ENCODE data around the gene FSD1L.

FSD1L gene

GRCh38 chr9:105447814-105448812 lies at the start of gene FSD1L:
Gene FSD1L (plus strand): TSS chr9:105448034. CDS start chr9:105448221, 187 bp downstream.
- peak within 1 kb of the TSS; percentile 60 for H3K9ac ChIP-seq (ENCODE audit: low read length)
- no peaks in the 10 kb centered on the region for H3F3A ChIP-seq (ENCODE audit: insufficient read depth)
- H3K9me3 ChIP-seq (ENCODE audit: insufficient read depth, low read length): no peaks in the 10 kb centered on the region
- H3K36me3 ChIP-seq (ENCODE audit: low read length): no peaks in the 10 kb centered on the region
- H3K4me3 ChIP-seq (ENCODE audit: insufficient read depth, low read length, poor library complexity, severe bottlenecking): peak within 1 kb of the TSS; percentile 56
- peak within 1 kb of the TSS; percentile 65 for H3K4me2 ChIP-seq (ENCODE audit: low read depth, low read length, poor library complexity, severe bottlenecking)
- H2AFZ ChIP-seq (ENCODE audit: low read depth, low read length, severe bottlenecking): peak within 1 kb of the TSS; percentile 97
- no peak for TF ChIP-seq EZH2phosphoT487 (conservative IDR thresholded peaks at IDR 0.05; ENCODE audit: low read length)
- TF ChIP-seq, protein P1, sequence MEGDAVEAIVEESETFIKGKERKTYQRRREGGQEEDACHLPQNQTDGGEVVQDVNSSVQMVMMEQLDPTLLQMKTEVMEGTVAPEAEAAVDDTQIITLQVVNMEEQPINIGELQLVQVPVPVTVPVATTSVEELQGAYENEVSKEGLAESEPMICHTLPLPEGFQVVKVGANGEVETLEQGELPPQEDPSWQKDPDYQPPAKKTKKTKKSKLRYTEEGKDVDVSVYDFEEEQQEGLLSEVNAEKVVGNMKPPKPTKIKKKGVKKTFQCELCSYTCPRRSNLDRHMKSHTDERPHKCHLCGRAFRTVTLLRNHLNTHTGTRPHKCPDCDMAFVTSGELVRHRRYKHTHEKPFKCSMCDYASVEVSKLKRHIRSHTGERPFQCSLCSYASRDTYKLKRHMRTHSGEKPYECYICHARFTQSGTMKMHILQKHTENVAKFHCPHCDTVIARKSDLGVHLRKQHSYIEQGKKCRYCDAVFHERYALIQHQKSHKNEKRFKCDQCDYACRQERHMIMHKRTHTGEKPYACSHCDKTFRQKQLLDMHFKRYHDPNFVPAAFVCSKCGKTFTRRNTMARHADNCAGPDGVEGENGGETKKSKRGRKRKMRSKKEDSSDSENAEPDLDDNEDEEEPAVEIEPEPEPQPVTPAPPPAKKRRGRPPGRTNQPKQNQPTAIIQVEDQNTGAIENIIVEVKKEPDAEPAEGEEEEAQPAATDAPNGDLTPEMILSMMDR (IDR thresholded peaks at IDR 0.05; ENCODE audit: insufficient read depth, low read length, poor library complexity, severe bottlenecking): peak; percentile 33
- H3K79me2 ChIP-seq (ENCODE audit: insufficient read depth, low read length): no peaks in the 10 kb centered on the region
- no peaks in the 10 kb centered on the region for H3K9me2 ChIP-seq (replicated peaks; ENCODE audit: insufficient read depth, low read length)
- no peaks in the 10 kb centered on the region for H4K20me1 ChIP-seq (ENCODE audit: low read depth, low read length)
- H3K27ac ChIP-seq (ENCODE audit: low read depth, low read length): no peak within 1 kb of the TSS
- H3K27me3 ChIP-seq (ENCODE audit: low read length): no peaks in the 10 kb centered on the region

GRCh38 chr9:105399117-105399516 lies 48.7 kb upstream of the FSD1L start:
- H3K9me3 ChIP-seq (ENCODE audit: insufficient read depth, low read length): no peaks in the 10 kb centered on the region
- no peak overlapping the region for H3K27ac ChIP-seq (ENCODE audit: low read depth, low read length)
- no peak overlapping the region for H3K4me3 ChIP-seq (ENCODE audit: insufficient read depth, low read length, poor library complexity, severe bottlenecking)
- no peak overlapping the region for H2AFZ ChIP-seq (ENCODE audit: low read depth, low read length, severe bottlenecking)
- TF ChIP-seq, protein P1 (IDR thresholded peaks at IDR 0.05; ENCODE audit: insufficient read depth, low read length, poor library complexity, severe bottlenecking): no peak
- TF ChIP-seq EZH2phosphoT487 (conservative IDR thresholded peaks at IDR 0.05; ENCODE audit: low read length): no peak
- H3F3A ChIP-seq (ENCODE audit: insufficient read depth): peaks cover 6% of the 10 kb centered on the region; the same call in 1 of the 2 replicates
- no peak overlapping the region for H3K4me2 ChIP-seq (ENCODE audit: low read depth, low read length, poor library complexity, severe bottlenecking)
- H3K9ac ChIP-seq (ENCODE audit: low read length): no peak overlapping the region
- no peaks in the 10 kb centered on the region for H3K9me2 ChIP-seq (replicated peaks; ENCODE audit: insufficient read depth, low read length)
- no peaks in the 10 kb centered on the region for H4K20me1 ChIP-seq (ENCODE audit: low read depth, low read length)
- H3K36me3 ChIP-seq (ENCODE audit: low read length): no peaks in the 10 kb centered on the region
- no peaks in the 10 kb centered on the region for H3K27me3 ChIP-seq (ENCODE audit: low read length)
- no peaks in the 10 kb centered on the region for H3K79me2 ChIP-seq (ENCODE audit: insufficient read depth, low read length)

DNA sequence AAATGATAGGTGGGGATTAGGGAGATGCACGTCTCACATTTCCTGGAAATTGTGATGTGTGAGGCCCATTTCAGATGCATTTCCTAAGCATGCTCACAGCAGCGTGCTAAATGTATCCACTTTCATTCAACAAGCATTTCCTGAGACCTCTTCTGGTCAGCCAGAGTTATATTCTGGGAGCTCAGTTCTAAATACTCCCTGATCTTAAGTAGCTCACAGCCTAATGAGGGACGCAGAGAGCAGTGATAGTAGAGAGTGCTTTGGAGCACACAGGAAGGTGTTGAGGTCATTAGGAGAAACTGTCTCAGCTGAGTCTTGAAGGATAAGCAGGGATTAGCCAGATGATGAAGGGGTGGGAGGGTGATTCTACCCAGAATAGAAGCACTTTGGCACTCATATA lies 46.2 kb upstream of the FSD1L start:
- Histone ChIP-seq H3K4me3 (ENCODE audit: insufficient read depth, low read length, poor library complexity, severe bottlenecking) (no peak overlapping the region), H3K9me2 (replicated peaks; ENCODE audit: insufficient read depth, low read length) (no peaks in the 10 kb centered on the region), H3K79me2 (ENCODE audit: insufficient read depth, low read length) (no peaks in the 10 kb centered on the region), H3K27me3 (ENCODE audit: low read length) (no peaks in the 10 kb centered on the region; the same call in 1 of the 2 replicates), H3K9ac (ENCODE audit: low read length) (no peak overlapping the region), H3K9me3 (ENCODE audit: insufficient read depth, low read length) (no peaks in the 10 kb centered on the region), H3F3A (ENCODE audit: insufficient read depth) (peaks cover 16% of the 10 kb centered on the region), H3K4me2 (ENCODE audit: low read depth, low read length, poor library complexity, severe bottlenecking) (no peak overlapping the region), H3K27ac (ENCODE audit: low read depth, low read length) (no peak overlapping the region), H4K20me1 (ENCODE audit: low read depth, low read length) (no peaks in the 10 kb centered on the region), H3K36me3 (ENCODE audit: low read length) (no peaks in the 10 kb centered on the region; the same call in 1 of the 2 replicates), H2AFZ (ENCODE audit: low read depth, low read length, severe bottlenecking) (no peak overlapping the region)
- TF ChIP-seq EZH2phosphoT487 (conservative IDR thresholded peaks at IDR 0.05; ENCODE audit: low read length): no peak
- TF ChIP-seq, protein P1 (IDR thresholded peaks at IDR 0.05; ENCODE audit: insufficient read depth, low read length, poor library complexity, severe bottlenecking): no peak
